Hepatocyte (in vitro differentiated cells): ENCODE results near the gene NHERF2. TPM values are rescaled to one million over a fixed set of nuclear protein-coding genes. Genes with fewer than 3 reads are reported as not detected.

ENCODE experiments used
- DNase-seq: peaks from one replicate; pipeline ENCODE4 v3.0.0-alpha.2; 2016; ENCODE audit warnings: low spot score
- H2AFZ ChIP-seq: fragments of 200-600 bp; sonication (generic); 2 replicates; pipeline ENCODE4 v1.6.0; 2016; ENCODE audit warnings: antibody characterized with exemption, mild to moderate bottlenecking
- H3K27ac ChIP-seq: fragments of 200-600 bp; sonication (generic); 2 replicates; pipeline ENCODE4 v1.5.1; 2016; ENCODE audit warnings: mild to moderate bottlenecking
- H3K27me3 ChIP-seq: fragments of 200-600 bp; sonication (generic); 2 replicates; pipeline ENCODE4 v1.6.1; 2016
- H3K36me3 ChIP-seq: fragments of 200-600 bp; sonication (generic); replicated peaks from 2 replicates; pipeline ENCODE4 v1.5.1; 2016; ENCODE audit warnings: low read depth; ENCODE audit not compliant: insufficient read depth
- H3K4me1 ChIP-seq: fragments of 200-600 bp; sonication (generic); 2 replicates; pipeline ENCODE4 v1.5.1; 2016; ENCODE audit warnings: mild to moderate bottlenecking, moderate library complexity; ENCODE audit not compliant: insufficient read depth
- H3K4me2 ChIP-seq: fragments of 200-600 bp; sonication (generic); 2 replicates; pipeline ENCODE4 v1.6.0; 2016
- H3K4me3 ChIP-seq: fragments of 200-600 bp; sonication (generic); 2 replicates; pipeline ENCODE4 v1.5.1; 2016; ENCODE audit warnings: mild to moderate bottlenecking
- H3K79me2 ChIP-seq: fragments of 200-600 bp; sonication (generic); 2 replicates; pipeline ENCODE4 v1.6.0; 2017; ENCODE audit warnings: mild to moderate bottlenecking
- H3K9me2 ChIP-seq: fragments of 200-600 bp; sonication (generic); replicated peaks from 2 replicates; pipeline ENCODE4 v1.6.0; 2017; ENCODE audit warnings: mild to moderate bottlenecking; ENCODE audit not compliant: insufficient read depth
- H3K9me3 ChIP-seq: fragments of 200-600 bp; sonication (generic); 2 replicates; pipeline ENCODE4 v1.5.1; 2016; ENCODE audit warnings: low read depth, mild to moderate bottlenecking
- H4K20me1 ChIP-seq: fragments of 200-600 bp; sonication (generic); 2 replicates; pipeline ENCODE4 v1.6.0; 2016; ENCODE audit warnings: mild to moderate bottlenecking; ENCODE audit not compliant: insufficient read depth, poor library complexity, severe bottlenecking
- CTCF ChIP-seq: fragments of 200-600 bp; sonication (generic); IDR thresholded peaks from 2 replicates; pipeline ENCODE4 v1.5.1; 2016; ENCODE audit warnings: antibody characterized with exemption, mild to moderate bottlenecking; ENCODE audit not compliant: poor library complexity
- EZH2 ChIP-seq: fragments of 200-600 bp; sonication (generic); IDR thresholded peaks from 2 replicates; pipeline ENCODE4 v1.6.1; 2016; ENCODE audit warnings: antibody characterized with exemption, mild to moderate bottlenecking, borderline replicate concordance
- EZH2phosphoT487 ChIP-seq: fragments of 200-600 bp; sonication (generic); IDR thresholded peaks from one replicate; pipeline ENCODE4 v1.6.1; 2018; ENCODE audit warnings: antibody characterized with exemption, mild to moderate bottlenecking, low read depth, moderate library complexity; ENCODE audit not compliant: unreplicated experiment, severe bottlenecking
- WGBS: methylation state at CpG from one replicate; pipeline ENCODE4 v1.1.6; 2016; ENCODE audit warnings: low lambda C conversion rate; ENCODE audit errors: missing lambda C conversion rate; 5-methylcytosine and 5-hydroxymethylcytosine counted together
- polyA plus RNA-seq: library from polyadenylated mRNA; unstranded; fragments of >200 nt; fragmentation: Nextera tagmentation; extraction: Ambion mirVana; gene quantifications from 2 replicates; pipeline ENCODE4 v1.2.1, GENCODE V29; 2016
- total RNA-seq: library from RNA; depleted of rRNA; stranded (reverse); fragments of >200 nt; gene quantifications from 2 replicates; pipeline ENCODE4 v1.2.3, GENCODE V29; 2014

NHERF2 gene
- total and polyA plus RNA-seq, 2 experiments from 2014 or later: 29.6 to 43.8 TPM

- Histone ChIP-seq H2AFZ (no peak overlapping the region), H3K79me2 (peaks cover 43% of the 10 kb centered on the region)
Measured at GRCh38 chr16:2002406-2003230, 24.1 kb upstream of the NHERF2 start.

GRCh38 chr16:2003231-2003826 is 23.4 kb upstream of the NHERF2 start:
- no peak overlapping the region for H3K27ac ChIP-seq
- no peak for DNase-seq
- peaks cover 17% of the 10 kb centered on the region for H3K4me1 ChIP-seq
- no peak overlapping the region for H3K4me3 ChIP-seq
- no peaks in the 10 kb centered on the region for H3K27me3 ChIP-seq
- 93% methylated on average over 8 of the region's 8 CpGs for WGBS
- no peaks in the 10 kb centered on the region for H3K36me3 ChIP-seq
- TF ChIP-seq EZH2phosphoT487: no peak
- peaks cover 50% of the 10 kb centered on the region for H3K79me2 ChIP-seq
- no peak overlapping the region for H3K4me2 ChIP-seq
- H3K9me3 ChIP-seq: no peaks in the 10 kb centered on the region
- H3K9me2 ChIP-seq: no peaks in the 10 kb centered on the region
- H2AFZ ChIP-seq: no peak overlapping the region
- peaks cover 52% of the 10 kb centered on the region for H4K20me1 ChIP-seq

More at GRCh38 chr16:2002406-2003230, 24.1 kb upstream of the NHERF2 start:
- TF ChIP-seq EZH2phosphoT487 (no peak), EZH2 (no peak), CTCF (no peak)
- no peak overlapping the region for H3K4me2 ChIP-seq
- 93% methylated on average over 47 of the region's 47 CpGs for WGBS
- DNase-seq: no peak
- H3K4me1 ChIP-seq: peaks cover 14% of the 10 kb centered on the region
- no peaks in the 10 kb centered on the region for H3K9me3 ChIP-seq
- H3K9me2 ChIP-seq: no peaks in the 10 kb centered on the region
- peaks cover 45% of the 10 kb centered on the region for H4K20me1 ChIP-seq
- H3K27ac ChIP-seq: no peak overlapping the region
- H3K4me3 ChIP-seq: no peak overlapping the region
- H3K36me3 ChIP-seq: no peaks in the 10 kb centered on the region
- H3K27me3 ChIP-seq: no peaks in the 10 kb centered on the region

- H2AFZ ChIP-seq: no peak overlapping the region
- TF ChIP-seq EZH2phosphoT487 (no peak), CTCF (peak; percentile 91)
- H4K20me1 ChIP-seq: peaks cover 59% of the 10 kb centered on the region
- H3K4me2 ChIP-seq: peak overlapping the region; percentile 72
- DNase-seq: peak; percentile 96
- H3K4me3 ChIP-seq: no peak overlapping the region
- H3K27ac ChIP-seq: peak overlapping the region; percentile 11
- H3K27me3 ChIP-seq: no peaks in the 10 kb centered on the region
- peaks cover 57% of the 10 kb centered on the region for H3K79me2 ChIP-seq
- no peaks in the 10 kb centered on the region for H3K36me3 ChIP-seq
- WGBS: 35% methylated on average over 34 of the region's 36 CpGs
- H3K4me1 ChIP-seq: peaks cover 22% of the 10 kb centered on the region
- no peaks in the 10 kb centered on the region for H3K9me3 ChIP-seq
- H3K9me2 ChIP-seq: no peaks in the 10 kb centered on the region
Measured at GRCh38 chr16:2003827-2004641, 22.7 kb upstream of the NHERF2 start.
